K562 (cell line): ENCODE results near the gene OR4A16. TPM values are rescaled to one million over a fixed set of nuclear protein-coding genes. Genes with fewer than 3 reads are reported as not detected.

Source experiments
- ATAC-seq: fragments of 200-7000 bp; cut with Tn5 transposase; 3 replicates; pipeline ENCODE4 v1.9.1; 2020; ENCODE audit warnings: moderate library complexity
- BruUV-seq: library from RNA; stranded (reverse); fragments of 400-500 nt; replicated peaks from 2 replicates; lab custom pipeline; 2021; lab: Mats Ljungman, UMichigan
- CTCF ChIA-PET: fragments of 300-600 bp; formaldehyde crosslinking; extraction: SDS; loops from one replicate; lab custom pipeline; 2021; ENCODE audit warnings: low intra/inter-chr PET ratio; lab: Yijun Ruan, JAX
- POLR2A ChIA-PET: fragments of 300-600, 350-650 bp; sonication (Branson Sonifier 250); formaldehyde crosslinking; extraction: SDS; loops from one replicate; lab custom pipeline; 2021; ENCODE audit warnings: antibody characterized with exemption, inconsistent platforms; lab: Yijun Ruan, JAX
- DNase-seq, 4 experiments: peaks; one replicate each; pipeline versions ENCODE4 v3.0.0 to v3.0.0-alpha.2; 2011 to 2018; ENCODE audit warnings: low spot score in 3 of 4, mixed read lengths in 3 of 4; ENCODE audit errors: extremely low read depth in 1 of 4
- FAIRE-seq: peaks from 2 replicates; lab custom pipeline; 2011; peaks lifted over from hg19 to GRCh38; lab: Jason Lieb, UNC
- H2AFZ ChIP-seq: 2 replicates; pipeline ENCODE4 v1.6.0; 2011; ENCODE audit warnings: low read depth, low read length, control low read depth, inconsistent platforms
- H3K27ac ChIP-seq: fragments of 200-600 bp; 3 replicates; pipeline ENCODE4 v1.8.0; 2011; ENCODE audit warnings: low read depth, mild to moderate bottlenecking, control low read depth, inconsistent platforms, low read length, moderate library complexity, mixed read lengths; ENCODE audit errors: extremely low read depth
- H3K27me3 ChIP-seq, 2 experiments: fragments of 300-600 bp in 1 of 2; 2 replicates in 1 of 2; 3 replicates in 1 of 2; pipeline versions ENCODE4 v1.6.0 to v1.8.0; 2011; ENCODE audit warnings: inconsistent platforms in 2 of 2, low read length in 2 of 2, mild to moderate bottlenecking in 1 of 2, mixed read lengths in 1 of 2, moderate library complexity in 1 of 2; ENCODE audit not compliant: control insufficient read depth in 2 of 2, insufficient read depth in 2 of 2
- H3K36me3 ChIP-seq: fragments of 300-600 bp; 3 replicates; pipeline ENCODE4 v1.8.0; 2011; ENCODE audit warnings: mild to moderate bottlenecking, low read length, inconsistent platforms; ENCODE audit not compliant: control insufficient read depth, insufficient read depth
- H3K4me1 ChIP-seq, 2 experiments: fragments of 200-600 bp in 1 of 2; replicated peaks in 1 of 2; 2 replicates in 1 of 2; 3 replicates in 1 of 2; pipeline versions ENCODE4 v1.5.1 to v1.8.0; 2011; ENCODE audit warnings: inconsistent platforms in 2 of 2, low read length in 2 of 2, mild to moderate bottlenecking in 1 of 2, mixed read lengths in 1 of 2, moderate library complexity in 1 of 2; ENCODE audit not compliant: control insufficient read depth in 2 of 2, insufficient read depth in 2 of 2
- H3K4me2 ChIP-seq: 2 replicates; pipeline ENCODE4 v1.6.1; 2011; ENCODE audit warnings: low read length, control low read depth, inconsistent platforms, mixed read lengths; ENCODE audit not compliant: insufficient read depth
- H3K4me3 ChIP-seq: fragments of 200-600 bp; sonication (generic), shearing (Covaris generic); 2 replicates; pipeline ENCODE4 v1.5.1; 2016; ENCODE audit warnings: control low read depth, inconsistent platforms
- H3K79me2 ChIP-seq: fragments of 200-600 bp; 3 replicates; pipeline ENCODE4 v1.8.0; 2011; ENCODE audit warnings: low read length, inconsistent platforms; ENCODE audit not compliant: control insufficient read depth, insufficient read depth
- H3K9ac ChIP-seq, 2 experiments: 2 replicates each; pipeline versions ENCODE4 v1.6.0 to v1.6.1; 2011; ENCODE audit warnings: low read depth in 2 of 2, low read length in 2 of 2, control low read depth in 1 of 2, inconsistent platforms in 1 of 2, mild to moderate bottlenecking in 1 of 2, mixed read lengths in 1 of 2; ENCODE audit not compliant: insufficient read depth in 1 of 2
- H3K9me1 ChIP-seq: one replicate; pipeline ENCODE4 v1.6.0; 2011; ENCODE audit warnings: inconsistent platforms, mild to moderate bottlenecking, low read length, moderate library complexity; ENCODE audit not compliant: control insufficient read depth, insufficient read depth
- H3K9me3 ChIP-seq: replicated peaks from 2 replicates; pipeline ENCODE4 v1.5.1; 2011; ENCODE audit warnings: low read depth, low read length, inconsistent platforms; ENCODE audit not compliant: control insufficient read depth, insufficient read depth
- H4K20me1 ChIP-seq: replicated peaks from 2 replicates; pipeline ENCODE4 v1.6.1; 2011; ENCODE audit warnings: low read length, inconsistent platforms, mixed read lengths; ENCODE audit not compliant: control insufficient read depth, insufficient read depth
- ATF7 ChIP-seq: fragments of 450-650 bp; IDR thresholded peaks from 2 replicates; pipeline ENCODE4 v1.7.1; 2014; ENCODE audit warnings: mild to moderate bottlenecking, moderate library complexity
- BACH1 ChIP-seq: fragments of 200-800 bp; sonication (Bioruptor generic); IDR thresholded peaks from 2 replicates; pipeline ENCODE4 v1.6.1; 2016; ENCODE audit warnings: missing genetic modification characterization, missing compliant biosample characterization
- CBX8 ChIP-seq: fragments of 200-600 bp; sonication (generic); IDR thresholded peaks from 2 replicates; pipeline ENCODE4 v1.6.1; 2012; ENCODE audit warnings: borderline replicate concordance, mixed run types, low read depth, mild to moderate bottlenecking, moderate library complexity, mixed read lengths, low read length, control low read depth, inconsistent platforms; ENCODE audit not compliant: poor library complexity, severe bottlenecking; ENCODE audit errors: extremely low read depth
- ELF4 ChIP-seq: fragments of 450-650 bp; formaldehyde crosslinking; IDR thresholded peaks from 2 replicates; pipeline ENCODE4 v1.4.0; 2022; ENCODE audit warnings: missing genetic modification characterization
- GATAD2B ChIP-seq: fragments of 450-650 bp; IDR thresholded peaks from 2 replicates; pipeline ENCODE4 v1.6.1; 2017; ENCODE audit warnings: mild to moderate bottlenecking, borderline replicate concordance
- SRF ChIP-seq, 2 experiments: fragments of 250-450, 450-650 bp in 1 of 2; sonication (Bioruptor Pico) in 1 of 2; sonication (generic) in 1 of 2; formaldehyde crosslinking; IDR thresholded peaks; 2 replicates each; pipeline versions ENCODE4 v1.5.0 to v1.5.1; 2020 to 2022; ENCODE audit warnings: mild to moderate bottlenecking in 1 of 2, missing genetic modification reagents in 1 of 2
- TFAM ChIP-seq: fragments of 250-450 bp; sonication (Bioruptor Pico); conservative IDR thresholded peaks from 2 replicates; pipeline ENCODE4 v1.5.0; 2021; ENCODE audit warnings: mild to moderate bottlenecking, moderate library complexity
- WGBS: fragments of 100-300 bp; shearing (Covaris generic); methylation state at CpG from one replicate; pipeline ENCODE4 v1.1.6; 2016; ENCODE audit warnings: low coverage, mixed read lengths; ENCODE audit not compliant: insufficient coverage; ENCODE audit errors: missing lambda C conversion rate; 5-methylcytosine and 5-hydroxymethylcytosine counted together
- in situ Hi-C: fragments of 300-500 bp; cut with MboI; formaldehyde crosslinking; loops from 4 replicates; pipeline ENCODE4 v1.15.0; 2018; ENCODE audit warnings: inconsistent platforms, mixed read lengths
- intact Hi-C: fragments of 100-400 bp; cut with micrococcal nuclease; formaldehyde crosslinking; loops from 2 replicates; pipeline ENCODE4 v1.14.2; 2022
- polyA plus RNA-seq, 8 experiments: library from polyadenylated mRNA; depleted of rRNA in 4 of 8; stranded (reverse) in 5 of 8; unstranded in 3 of 8; fragments of >200 nt; fragmentation: Nextera tagmentation in 2 of 8; fragmentation: Illumina TruSeq in 1 of 8; extraction: Ambion mirVana in 2 of 8; extraction: Trizol in 1 of 8; gene quantifications; 2 replicates each; pipeline versions ENCODE4 v1.2.1 to v1.2.3, GENCODE V29; 2011 to 2014; ENCODE audit warnings: inconsistent platforms in 1 of 8, missing spikeins in 1 of 8
- total RNA-seq, 7 experiments: library from RNA; depleted of rRNA in 6 of 7; stranded (reverse); fragments of >200 nt in 6 of 7; fragmentation: Illumina TruSeq in 2 of 7; extraction: Trizol in 2 of 7; gene quantifications; 2 replicates each; pipeline versions ENCODE4 v1.2.1 to v1.2.3, GENCODE V29; 2011 to 2021; ENCODE audit warnings: low replicate concordance in 1 of 7
- TF ChIP-seq, protein P1 (sequence below): fragments of 200-600 bp; sonication (generic); IDR thresholded peaks from one replicate; pipeline ENCODE4 v1.6.1; 2012; ENCODE audit warnings: mild to moderate bottlenecking, low read depth, low read length, inconsistent platforms

OR4A16 gene
- total and polyA plus RNA-seq, 9 of the 15 experiments (the other 6 are each of a cell fraction or from before 2014, with no cell fraction given), result not detected

GRCh38 chr11:55324500-55324899 is 18.5 kb upstream of the OR4A16 start:
- H3K9ac ChIP-seq, result no peak overlapping the region
- no peak for ATAC-seq
- no peak overlapping the region for H3K4me3 ChIP-seq
- no peaks in the 10 kb centered on the region for H3K36me3 ChIP-seq
- 0 out of 2 replicates have a peak, but pooled peaks cover 2% of the 10 kb centered on the region for H3K9me3 ChIP-seq
- no TSS peak for BruUV-seq
- no peaks in the 10 kb centered on the region for H3K9me1 ChIP-seq
- H3K27me3 ChIP-seq, result no peaks in the 10 kb centered on the region
- TF ChIP-seq, protein P1, sequence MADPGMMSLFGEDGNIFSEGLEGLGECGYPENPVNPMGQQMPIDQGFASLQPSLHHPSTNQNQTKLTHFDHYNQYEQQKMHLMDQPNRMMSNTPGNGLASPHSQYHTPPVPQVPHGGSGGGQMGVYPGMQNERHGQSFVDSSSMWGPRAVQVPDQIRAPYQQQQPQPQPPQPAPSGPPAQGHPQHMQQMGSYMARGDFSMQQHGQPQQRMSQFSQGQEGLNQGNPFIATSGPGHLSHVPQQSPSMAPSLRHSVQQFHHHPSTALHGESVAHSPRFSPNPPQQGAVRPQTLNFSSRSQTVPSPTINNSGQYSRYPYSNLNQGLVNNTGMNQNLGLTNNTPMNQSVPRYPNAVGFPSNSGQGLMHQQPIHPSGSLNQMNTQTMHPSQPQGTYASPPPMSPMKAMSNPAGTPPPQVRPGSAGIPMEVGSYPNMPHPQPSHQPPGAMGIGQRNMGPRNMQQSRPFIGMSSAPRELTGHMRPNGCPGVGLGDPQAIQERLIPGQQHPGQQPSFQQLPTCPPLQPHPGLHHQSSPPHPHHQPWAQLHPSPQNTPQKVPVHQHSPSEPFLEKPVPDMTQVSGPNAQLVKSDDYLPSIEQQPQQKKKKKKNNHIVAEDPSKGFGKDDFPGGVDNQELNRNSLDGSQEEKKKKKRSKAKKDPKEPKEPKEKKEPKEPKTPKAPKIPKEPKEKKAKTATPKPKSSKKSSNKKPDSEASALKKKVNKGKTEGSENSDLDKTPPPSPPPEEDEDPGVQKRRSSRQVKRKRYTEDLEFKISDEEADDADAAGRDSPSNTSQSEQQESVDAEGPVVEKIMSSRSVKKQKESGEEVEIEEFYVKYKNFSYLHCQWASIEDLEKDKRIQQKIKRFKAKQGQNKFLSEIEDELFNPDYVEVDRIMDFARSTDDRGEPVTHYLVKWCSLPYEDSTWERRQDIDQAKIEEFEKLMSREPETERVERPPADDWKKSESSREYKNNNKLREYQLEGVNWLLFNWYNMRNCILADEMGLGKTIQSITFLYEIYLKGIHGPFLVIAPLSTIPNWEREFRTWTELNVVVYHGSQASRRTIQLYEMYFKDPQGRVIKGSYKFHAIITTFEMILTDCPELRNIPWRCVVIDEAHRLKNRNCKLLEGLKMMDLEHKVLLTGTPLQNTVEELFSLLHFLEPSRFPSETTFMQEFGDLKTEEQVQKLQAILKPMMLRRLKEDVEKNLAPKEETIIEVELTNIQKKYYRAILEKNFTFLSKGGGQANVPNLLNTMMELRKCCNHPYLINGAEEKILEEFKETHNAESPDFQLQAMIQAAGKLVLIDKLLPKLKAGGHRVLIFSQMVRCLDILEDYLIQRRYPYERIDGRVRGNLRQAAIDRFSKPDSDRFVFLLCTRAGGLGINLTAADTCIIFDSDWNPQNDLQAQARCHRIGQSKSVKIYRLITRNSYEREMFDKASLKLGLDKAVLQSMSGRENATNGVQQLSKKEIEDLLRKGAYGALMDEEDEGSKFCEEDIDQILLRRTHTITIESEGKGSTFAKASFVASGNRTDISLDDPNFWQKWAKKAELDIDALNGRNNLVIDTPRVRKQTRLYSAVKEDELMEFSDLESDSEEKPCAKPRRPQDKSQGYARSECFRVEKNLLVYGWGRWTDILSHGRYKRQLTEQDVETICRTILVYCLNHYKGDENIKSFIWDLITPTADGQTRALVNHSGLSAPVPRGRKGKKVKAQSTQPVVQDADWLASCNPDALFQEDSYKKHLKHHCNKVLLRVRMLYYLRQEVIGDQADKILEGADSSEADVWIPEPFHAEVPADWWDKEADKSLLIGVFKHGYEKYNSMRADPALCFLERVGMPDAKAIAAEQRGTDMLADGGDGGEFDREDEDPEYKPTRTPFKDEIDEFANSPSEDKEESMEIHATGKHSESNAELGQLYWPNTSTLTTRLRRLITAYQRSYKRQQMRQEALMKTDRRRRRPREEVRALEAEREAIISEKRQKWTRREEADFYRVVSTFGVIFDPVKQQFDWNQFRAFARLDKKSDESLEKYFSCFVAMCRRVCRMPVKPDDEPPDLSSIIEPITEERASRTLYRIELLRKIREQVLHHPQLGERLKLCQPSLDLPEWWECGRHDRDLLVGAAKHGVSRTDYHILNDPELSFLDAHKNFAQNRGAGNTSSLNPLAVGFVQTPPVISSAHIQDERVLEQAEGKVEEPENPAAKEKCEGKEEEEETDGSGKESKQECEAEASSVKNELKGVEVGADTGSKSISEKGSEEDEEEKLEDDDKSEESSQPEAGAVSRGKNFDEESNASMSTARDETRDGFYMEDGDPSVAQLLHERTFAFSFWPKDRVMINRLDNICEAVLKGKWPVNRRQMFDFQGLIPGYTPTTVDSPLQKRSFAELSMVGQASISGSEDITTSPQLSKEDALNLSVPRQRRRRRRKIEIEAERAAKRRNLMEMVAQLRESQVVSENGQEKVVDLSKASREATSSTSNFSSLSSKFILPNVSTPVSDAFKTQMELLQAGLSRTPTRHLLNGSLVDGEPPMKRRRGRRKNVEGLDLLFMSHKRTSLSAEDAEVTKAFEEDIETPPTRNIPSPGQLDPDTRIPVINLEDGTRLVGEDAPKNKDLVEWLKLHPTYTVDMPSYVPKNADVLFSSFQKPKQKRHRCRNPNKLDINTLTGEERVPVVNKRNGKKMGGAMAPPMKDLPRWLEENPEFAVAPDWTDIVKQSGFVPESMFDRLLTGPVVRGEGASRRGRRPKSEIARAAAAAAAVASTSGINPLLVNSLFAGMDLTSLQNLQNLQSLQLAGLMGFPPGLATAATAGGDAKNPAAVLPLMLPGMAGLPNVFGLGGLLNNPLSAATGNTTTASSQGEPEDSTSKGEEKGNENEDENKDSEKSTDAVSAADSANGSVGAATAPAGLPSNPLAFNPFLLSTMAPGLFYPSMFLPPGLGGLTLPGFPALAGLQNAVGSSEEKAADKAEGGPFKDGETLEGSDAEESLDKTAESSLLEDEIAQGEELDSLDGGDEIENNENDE, result no peak
- no peak for TF ChIP-seq ATF7
- no peak for TF ChIP-seq TFAM (CRISPR knock-in tag)
- TF ChIP-seq ELF4 (CRISPR knock-in tag), result no peak
- TF ChIP-seq GATAD2B, result no peak
- no peak for TF ChIP-seq CBX8
- no peak for TF ChIP-seq BACH1
- TF ChIP-seq SRF (CRISPR knock-in tag; IDR thresholded peaks at IDR 0.05), result no peak
- DNase-seq, result no peak
- H4K20me1 ChIP-seq, result no peaks in the 10 kb centered on the region
- ChIA-PET CTCF (no interaction called here), POLR2A (no interaction called here)
- FAIRE-seq, result no peak
- H3K27ac ChIP-seq, result no peak overlapping the region
- intact Hi-C loops (no loop called here), in situ Hi-C loops (no loop called here)
- H3K4me2 ChIP-seq, result no peak overlapping the region
- 0% methylated on average over 1 of the region's 1 CpG for WGBS
- no peaks in the 10 kb centered on the region for H3K4me1 ChIP-seq
- H3K79me2 ChIP-seq, result no peaks in the 10 kb centered on the region
- no peak overlapping the region for H2AFZ ChIP-seq
